Endometrial microvascular endothelial cells (primary cell): ENCODE measurements around the gene FBXO7. TPM values are rescaled to one million over a fixed set of nuclear protein-coding genes. Genes with fewer than 3 reads are reported as not detected.

ENCODE experiments used
- in situ Hi-C: cut with HindIII; loops from 2 replicates; pipeline ENCODE4 v1.10.0; 2017; ENCODE audit warnings: low sequenced_read_pairs, low pct_unique_long_range_greater_than_20kb; ENCODE audit errors: inconsistent ontology term
- total RNA-seq: library from RNA; depleted of rRNA; stranded (reverse); fragments of >200 nt; gene quantifications from one replicate; pipeline ENCODE4 v1.2.3, GENCODE V29; 2015; ENCODE audit errors: inconsistent ontology term

FBXO7 gene
- total RNA-seq, 1 donor from 2014 or later, result 102 TPM

DNA sequence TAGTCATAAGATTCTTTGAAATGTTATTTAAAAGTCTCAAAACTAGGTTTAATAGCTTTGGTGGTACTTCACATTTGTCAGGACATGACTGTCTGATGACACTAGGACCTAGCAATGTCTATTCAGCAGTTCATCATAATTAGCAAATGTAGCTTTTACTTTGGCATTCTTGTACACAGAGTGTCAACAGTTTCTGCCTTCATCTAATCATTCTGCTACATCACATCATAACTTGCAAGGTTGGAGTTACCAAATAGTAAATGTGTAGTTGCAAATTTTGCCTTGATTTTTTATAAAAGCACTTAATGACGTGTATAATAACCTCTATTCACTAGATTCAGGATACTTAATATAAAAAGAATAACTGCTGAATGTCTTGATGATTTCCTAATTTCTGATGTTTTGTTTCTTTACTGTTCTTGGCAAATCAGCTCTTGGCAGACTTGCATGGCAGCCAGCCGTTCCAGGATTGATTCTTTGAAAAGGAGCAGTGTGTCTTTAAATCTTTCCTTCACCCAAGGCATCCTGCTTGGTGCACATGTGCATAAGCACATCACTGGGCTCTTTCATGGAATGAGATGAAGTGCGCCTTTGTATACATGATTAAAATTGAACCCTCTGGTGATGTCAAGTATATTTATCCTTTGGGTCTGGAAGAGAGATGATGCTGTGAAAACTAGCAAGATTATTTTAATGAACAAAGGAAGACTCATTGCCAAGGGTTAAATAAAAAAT, 12.2 kb downstream of the FBXO7 start:
- in situ Hi-C loops, result no loop called here

DNA sequence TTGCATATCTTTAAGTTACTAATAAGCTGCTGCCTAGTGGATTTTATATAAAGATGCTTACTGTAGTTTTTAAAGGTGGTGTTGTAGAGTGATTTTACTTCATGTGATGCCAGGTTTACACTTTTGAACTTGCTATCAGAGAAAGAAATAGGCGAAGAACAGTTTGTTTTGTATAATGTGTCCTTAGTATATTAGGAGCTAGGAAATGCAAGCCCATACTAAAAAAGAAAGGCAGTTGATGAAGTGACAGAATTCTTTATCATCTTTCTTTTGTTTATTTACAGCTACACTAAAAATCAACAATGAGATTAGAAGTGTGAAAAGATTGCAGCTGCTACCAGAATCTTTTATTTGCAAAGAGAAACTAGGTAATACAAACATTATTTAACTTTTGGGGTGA, 12.8 kb downstream of the FBXO7 start:
- in situ Hi-C loops, result no loop called here

DNA sequence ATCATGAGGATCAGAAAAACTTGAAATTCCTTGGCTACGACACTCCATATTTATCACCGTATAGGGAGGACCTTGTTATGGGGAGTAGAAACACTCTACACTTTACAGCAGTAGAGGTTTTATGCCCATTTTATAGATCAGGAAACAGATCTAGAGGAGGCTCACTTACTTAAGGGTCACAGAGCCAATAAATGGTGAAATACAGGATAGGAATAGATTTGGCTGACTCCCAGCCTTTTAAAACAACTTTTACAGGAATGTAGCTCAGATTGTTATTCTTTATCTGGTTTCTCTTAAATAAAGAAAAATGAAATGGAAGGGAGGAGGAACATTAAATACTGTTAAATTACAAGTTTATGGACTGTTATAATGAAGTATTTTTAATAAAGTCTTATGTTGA, 14.8 kb downstream of the FBXO7 start:
- in situ Hi-C loops, result no loop called here

DNA sequence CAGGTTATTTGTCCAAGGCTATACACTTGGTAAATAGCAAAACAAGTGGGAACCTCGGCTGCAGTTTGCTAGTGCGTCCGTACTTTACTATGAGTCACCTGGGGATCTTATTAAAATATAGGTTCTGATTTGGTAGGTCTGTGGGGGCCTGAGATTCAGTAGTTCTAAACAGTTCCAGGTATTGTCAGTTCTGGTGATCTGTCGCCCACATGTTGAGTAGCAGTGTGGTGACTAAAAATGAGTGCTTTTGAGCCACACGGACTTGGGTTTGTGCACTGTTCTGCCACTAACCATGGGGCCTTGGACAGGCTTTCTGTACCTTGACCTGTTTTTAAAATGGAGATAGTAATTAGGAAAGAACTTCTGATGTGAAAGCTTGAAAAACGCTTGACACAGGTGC, 15.7 kb downstream of the FBXO7 start:
- in situ Hi-C loops, result no loop called here

DNA sequence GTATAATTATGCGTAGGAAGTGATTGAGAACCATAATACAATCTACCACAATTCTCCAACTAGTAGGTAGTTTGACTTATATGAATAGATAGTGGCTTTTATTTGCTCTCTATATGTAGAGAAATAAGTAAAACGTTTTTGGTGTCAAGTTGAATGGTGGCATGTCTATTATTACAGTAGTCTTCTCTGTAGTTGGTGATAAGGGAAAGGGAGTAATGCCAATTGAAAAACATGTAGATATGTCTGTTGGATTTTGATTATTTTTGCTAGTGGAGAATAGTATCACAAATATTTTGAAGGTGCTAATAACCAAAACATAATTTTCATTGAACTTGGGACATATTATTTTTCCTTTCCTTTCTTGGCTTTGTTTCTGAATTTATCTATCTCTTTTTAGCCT, 17.5 kb downstream of the FBXO7 start:
- in situ Hi-C loops, result no loop called here

DNA sequence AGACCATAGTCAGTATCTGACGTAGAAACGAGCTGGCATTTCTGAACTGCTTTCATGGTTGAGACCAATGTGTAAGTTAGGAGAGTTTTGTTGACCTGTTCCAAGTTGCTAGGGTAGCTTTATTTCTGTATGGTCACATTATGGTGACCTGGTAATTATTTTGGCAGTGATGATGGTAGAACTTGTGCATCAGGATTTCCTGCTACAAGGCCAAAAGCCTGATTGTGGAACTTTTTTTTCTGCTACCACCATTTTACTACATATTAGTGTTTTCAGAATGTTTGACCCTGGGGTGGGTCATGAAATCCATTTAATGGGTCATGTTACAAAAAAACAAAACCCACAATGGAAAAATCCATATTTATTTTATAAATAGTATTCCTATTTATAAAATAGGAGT, 18.9 kb downstream of the FBXO7 start:
- in situ Hi-C loops, result no loop called here

DNA sequence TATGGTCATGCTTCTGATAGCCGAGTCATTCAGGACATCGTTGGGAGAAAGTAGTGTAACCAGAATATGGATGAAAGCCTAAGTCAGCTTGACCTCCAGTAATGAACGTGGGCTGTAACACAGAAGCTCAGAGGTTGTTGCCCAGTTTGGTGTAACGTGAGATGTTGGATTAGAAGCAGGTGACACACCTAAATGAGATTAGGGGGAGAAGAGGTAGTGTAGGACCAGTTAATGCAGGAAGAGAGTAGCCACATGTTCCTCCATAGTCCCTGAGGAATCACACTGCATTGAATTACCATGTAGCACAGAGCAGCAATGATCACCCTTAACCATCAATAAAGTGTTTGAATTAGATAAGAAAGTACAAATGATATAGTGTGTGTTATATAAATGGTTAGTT, 20.4 kb downstream of the FBXO7 start:
- in situ Hi-C loops, result no loop called here

DNA sequence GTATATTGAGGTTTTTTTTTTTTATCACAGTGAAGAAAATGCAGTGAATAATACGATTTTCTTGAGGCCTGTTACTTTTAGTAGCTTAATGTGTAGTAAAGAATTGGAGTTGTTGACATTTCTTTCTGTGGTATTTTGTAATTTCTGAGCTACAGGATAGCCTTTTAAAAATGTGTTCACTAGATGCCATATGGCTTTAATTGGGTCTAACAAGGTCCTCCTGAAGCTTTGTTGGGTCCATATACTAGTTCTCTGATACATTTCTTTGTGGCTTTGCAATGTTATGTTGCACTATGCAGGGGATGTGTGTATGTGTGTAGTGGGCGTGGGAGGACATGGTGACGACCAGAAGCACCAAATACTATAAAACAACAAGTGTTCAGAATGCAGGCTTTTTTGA, 25.1 kb downstream of the FBXO7 start:
- in situ Hi-C loops, result no loop called here

DNA sequence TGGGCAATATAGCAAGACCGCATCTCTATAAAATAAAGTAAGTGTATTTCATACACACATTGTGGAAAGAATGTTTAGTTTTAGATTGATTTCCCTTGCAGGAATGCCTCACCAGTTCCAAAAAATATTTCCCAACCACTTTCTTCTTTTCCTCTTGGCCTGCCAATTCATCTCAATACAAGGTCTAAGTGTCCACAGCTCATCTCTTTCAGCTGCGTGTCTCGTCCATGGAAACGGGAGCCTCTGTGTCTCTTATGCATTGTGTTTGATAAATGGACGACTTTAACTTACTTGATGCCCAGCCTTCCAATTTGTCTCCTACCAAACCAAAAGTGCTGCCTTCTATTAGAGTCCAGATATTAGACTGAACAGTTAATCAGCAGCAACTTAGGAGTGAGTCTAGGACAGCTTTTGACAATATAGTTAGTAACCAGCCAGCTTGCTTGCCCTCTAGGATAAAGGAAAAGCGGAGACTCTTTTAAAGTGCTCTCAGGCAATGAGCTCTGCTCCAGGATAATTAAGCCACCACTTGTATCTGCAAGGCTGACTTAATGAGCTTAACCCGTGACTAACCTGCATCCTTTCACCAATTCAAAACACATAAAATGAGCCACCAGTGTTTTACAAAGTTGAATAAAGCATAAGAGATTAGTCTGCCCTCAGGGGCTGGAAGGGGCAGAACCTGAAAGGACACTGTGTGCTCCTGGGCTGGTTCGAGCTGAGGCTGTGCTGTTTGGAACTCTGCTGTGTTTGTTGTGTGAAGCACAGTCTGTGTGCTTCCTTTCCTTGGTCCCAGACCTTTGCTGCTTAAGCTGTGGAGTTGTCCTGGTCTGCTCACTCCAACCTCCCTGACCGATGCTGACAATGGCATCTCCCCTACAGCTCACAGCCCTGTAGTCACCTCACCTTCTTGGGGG, 27.5 kb downstream of the FBXO7 start:
- in situ Hi-C loops, result no loop called here

DNA sequence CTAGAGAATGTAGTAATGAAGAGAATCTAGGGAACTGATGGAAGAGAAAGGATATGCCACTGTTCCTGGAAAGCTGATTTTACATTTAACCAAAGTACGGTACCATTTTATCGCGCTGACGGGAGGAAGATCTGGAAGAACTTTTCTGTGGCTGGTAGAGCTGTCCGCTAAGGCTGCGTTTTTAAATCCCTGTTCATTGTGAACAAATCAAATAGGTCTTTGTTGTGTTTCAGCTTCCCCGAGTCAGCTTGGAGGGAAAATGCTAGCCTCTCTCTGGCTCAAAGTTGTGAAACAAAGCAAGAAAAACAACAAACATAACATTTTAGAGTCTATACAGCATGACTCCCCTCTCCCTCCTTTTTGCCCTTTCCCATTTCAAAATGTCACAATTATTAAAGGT, 34.4 kb downstream of the FBXO7 start:
- in situ Hi-C loops, result no loop called here

DNA sequence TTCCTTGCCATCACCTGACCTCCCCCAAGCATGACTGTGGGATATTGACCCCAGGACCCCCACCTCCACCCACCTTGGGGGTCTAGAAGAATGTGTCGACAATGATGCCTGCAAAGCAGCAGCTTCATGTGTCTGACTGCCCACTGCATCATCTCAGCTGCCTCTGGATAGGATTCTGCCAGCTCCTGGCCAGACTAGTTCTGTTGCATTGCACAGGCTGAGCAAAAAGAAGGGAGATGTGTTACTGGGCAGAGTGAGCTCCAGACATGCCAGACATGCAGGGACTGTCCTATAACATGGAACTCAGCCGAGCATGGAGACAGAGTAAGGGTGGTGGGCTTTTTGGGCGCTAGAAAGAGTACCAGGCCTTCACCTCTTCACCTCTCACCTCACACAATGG, 36.7 kb downstream of the FBXO7 start:
- in situ Hi-C loops, result no loop called here

DNA sequence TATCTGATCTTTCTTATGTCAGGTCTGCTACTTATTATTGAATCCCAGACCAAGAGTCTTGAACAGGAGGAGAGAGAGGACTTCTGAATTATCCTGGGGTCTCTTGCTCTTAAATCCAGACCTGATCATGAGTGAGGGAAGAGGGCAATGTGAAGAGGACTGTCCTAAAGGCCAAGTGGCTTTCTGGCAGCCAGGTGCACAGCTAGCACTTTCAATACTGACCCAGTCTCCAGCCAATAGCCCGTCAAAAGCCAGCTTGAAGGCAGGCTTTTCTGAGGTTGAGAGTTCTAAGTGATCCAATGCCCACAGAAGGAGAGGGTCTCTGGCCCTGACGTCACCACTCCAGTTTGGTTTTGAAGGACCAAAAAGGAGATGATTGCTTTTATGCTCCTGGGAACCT, 37.2 kb downstream of the FBXO7 start:
- in situ Hi-C loops, result no loop called here

DNA sequence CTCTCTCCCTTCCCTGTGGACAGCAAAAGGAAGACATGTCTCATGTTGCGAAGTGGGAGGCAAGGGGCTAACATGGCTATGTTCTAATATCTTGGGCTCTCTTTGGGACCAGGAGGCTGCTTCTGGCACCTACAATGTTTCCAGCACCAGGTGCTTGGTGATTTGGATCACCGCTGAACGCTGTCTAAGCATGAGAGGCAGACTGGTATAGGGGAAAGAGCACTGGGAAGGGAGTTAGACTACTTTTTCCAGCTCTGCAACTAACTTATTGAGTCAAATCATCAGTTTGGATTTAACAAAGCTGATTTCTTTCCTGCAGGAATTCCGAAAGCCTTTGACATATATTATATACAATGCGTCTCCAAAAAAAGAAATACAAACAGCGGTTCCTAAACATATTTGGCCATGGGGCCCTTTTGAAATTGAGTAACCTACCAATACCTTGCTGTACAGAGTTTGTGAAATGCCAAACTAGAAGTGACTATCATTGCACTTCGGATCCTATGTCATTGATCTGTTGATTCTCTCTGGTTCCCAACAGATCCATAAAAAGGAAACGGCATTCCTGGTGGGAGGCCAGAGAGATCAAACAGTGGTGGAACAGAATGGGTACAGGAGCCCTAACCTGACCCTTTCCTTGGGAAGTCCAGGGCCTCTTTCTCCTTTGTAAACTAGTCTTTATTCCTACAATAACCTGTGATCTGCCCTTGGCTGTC, 37.8 kb downstream of the FBXO7 start:
- in situ Hi-C loops, result no loop called here

DNA sequence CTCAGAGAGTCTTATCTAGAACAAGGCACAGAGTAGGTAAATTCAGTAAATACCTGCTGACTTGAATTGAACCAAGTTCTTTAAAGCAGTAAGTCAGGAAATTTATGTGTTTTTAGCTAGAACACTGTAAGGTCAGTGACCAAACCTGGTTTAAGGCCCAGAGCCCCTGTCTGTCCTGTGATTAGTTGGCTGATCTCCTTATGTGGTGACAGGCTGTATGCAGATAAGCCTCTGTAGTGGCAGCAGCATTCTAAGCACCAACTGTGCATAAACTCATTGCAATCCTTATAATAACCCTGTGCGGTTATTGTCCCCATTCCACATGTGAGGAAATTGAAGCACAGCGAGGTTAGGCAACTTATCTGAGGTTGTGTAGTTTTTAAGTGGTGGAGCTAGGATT, 40.5 kb downstream of the FBXO7 start:
- in situ Hi-C loops, result no loop called here

DNA sequence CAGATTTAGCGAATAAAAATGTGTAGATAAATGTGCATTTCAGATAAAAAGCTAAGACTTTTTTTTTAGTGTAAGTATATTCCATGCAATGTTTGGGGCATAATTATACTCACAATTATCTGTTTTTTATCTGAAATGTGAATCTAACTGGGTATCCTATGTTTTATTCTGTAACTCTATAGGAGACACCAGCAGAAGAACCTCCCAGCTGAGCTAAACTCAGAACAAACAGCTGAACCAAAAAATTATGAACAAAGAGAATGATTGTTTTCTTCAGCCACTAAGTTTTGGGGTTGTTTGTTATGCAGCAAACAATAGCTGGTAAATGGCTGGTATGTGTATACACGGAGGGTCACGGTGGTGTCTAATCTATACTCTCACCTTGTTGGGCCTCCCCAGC, 42.9 kb downstream of the FBXO7 start:
- in situ Hi-C loops, result no loop called here

DNA sequence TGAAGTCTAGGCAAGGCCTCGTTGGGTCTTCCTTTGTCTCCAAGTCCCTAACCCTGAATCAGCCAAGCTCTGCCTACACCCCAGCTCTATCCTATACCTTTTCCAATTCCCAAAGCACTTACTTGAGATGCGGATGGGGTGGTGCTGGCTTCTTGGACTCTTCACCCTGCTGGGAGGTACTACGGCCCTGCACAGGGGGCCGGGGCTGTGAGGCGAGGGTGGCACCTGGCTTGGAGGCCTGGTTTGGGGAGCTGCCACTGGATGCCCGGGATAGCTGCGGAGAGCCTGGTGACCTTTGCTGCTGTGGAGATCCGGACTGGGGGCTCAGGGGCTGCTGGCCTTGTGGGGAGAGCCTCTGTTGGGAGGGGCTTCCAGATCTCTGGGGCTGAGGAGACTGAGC, 43.3 kb downstream of the FBXO7 start:
- in situ Hi-C loops, result no loop called here

DNA sequence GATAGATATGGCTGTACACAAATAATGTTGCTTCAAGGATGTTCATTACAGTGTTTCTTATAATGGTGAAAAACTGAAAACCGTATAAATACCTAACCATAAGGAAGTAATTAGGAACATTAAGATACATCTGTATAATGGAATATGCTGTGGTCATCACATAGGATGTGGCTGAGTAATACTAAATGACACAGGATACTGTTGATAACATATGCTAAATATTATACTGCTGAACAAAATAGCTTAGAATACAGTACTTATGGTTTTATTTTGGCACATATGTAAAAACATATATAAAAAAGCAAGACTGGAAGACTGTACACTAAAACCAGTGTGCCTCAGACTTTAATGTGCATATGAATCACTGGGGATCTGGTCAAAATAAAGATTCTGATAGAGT, 43.8 kb downstream of the FBXO7 start:
- in situ Hi-C loops, result no loop called here

DNA sequence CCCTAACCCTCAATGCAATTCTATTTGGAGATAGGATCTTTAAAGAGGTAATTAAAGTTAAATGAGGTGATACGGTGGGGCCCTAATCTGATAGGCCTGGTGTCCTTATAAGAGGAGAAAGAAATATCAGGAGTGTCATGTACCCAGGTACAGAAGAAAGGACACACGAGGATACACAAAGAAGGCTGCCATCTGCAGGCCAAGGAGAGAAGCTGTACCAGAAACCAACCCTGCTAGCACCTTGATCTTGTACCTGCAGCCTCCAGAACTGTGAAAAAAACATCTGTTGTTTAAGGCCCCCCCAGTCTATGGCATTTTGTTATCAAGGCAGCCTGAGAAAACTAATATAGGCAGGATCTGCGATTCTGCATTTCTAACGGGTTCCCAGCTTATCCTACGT, 44.2 kb downstream of the FBXO7 start:
- in situ Hi-C loops, result no loop called here

DNA sequence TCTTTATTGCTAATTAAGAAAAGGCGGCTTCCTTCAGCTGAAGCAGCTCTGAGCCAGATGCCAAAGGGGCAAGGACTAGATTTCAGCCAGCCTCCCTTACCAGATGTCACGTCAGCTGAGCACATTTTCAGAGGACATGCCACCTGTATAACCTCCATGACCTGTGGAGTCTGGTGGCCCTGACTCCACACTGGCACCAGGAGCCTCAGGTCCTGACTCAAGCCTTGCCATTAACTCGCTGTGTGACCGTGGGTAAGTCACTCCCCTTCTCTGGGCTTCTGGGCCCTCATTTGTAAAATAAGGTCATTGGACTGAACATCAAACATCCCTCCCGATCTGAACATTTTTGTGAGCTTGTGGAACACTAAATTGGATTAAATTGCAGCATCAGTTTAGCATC, 46.0 kb downstream of the FBXO7 start:
- in situ Hi-C loops, result no loop called here

DNA sequence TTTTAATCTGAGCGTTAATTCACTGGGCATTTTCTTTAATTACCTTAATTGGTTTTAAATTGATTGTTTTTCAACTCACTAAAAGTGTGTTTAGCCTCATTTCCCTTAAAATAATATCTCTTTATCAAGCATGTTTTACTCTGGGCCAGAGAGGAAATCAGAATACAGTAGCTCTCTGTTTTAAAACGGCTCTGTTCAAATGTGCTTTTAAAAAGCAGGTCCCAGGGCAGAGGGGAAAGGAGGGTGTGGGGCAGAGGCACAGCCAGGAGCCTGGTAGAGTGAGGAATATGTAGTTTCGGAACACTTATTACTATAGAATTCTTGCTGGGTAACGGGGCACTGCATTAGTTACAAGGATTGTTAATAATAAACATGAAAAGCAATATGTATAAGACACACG, 47.6 kb downstream of the FBXO7 start:
- in situ Hi-C loops, result no loop called here
